WTC11 (cell line): ENCODE results near the gene CDK6. TPM values are rescaled to one million over a fixed set of nuclear protein-coding genes. Genes with fewer than 3 reads are reported as not detected.

ENCODE experiments used
- ATAC-seq: fragments of 200-7000 bp; cut with Tn5 transposase; 2 replicates; pipeline ENCODE4 v1.10.0; 2021; ENCODE audit warnings: mild to moderate bottlenecking, moderate library complexity
- CTCF ChIA-PET: fragments of 300-600 bp; sonication (Branson Sonifier 250); formaldehyde crosslinking; loops from one replicate; lab custom pipeline; 2021; ENCODE audit warnings: antibody characterized with exemption; lab: Charles Lee
- POLR2A ChIA-PET: fragments of 350-600 bp; sonication (Branson Sonifier 250); formaldehyde crosslinking; loops from one replicate; lab custom pipeline; 2021; ENCODE audit warnings: antibody characterized with exemption; lab: Charles Lee
- DNase-seq: peaks from one replicate; pipeline ENCODE4 v3.0.0; 2021; ENCODE audit warnings: low spot score
- H3K27ac Mint-ChIP-seq: 2 replicates; pipeline ENCODE4 v1.8.0; 2021; ENCODE audit warnings: mixed read lengths
- H3K27me3 Mint-ChIP-seq: 2 replicates; pipeline ENCODE4 v1.8.0; 2021; ENCODE audit warnings: low read depth, mild to moderate bottlenecking, moderate library complexity, mixed read lengths
- H3K36me3 Mint-ChIP-seq: 2 replicates; pipeline ENCODE4 v1.8.0; 2021; ENCODE audit warnings: mixed read lengths
- H3K4me1 Mint-ChIP-seq: 2 replicates; pipeline ENCODE4 v1.8.0; 2022; ENCODE audit warnings: mixed read lengths
- H3K4me3 Mint-ChIP-seq: 2 replicates; pipeline ENCODE4 v1.8.0; 2021; ENCODE audit warnings: mild to moderate bottlenecking, moderate library complexity, mixed read lengths
- H3K9me3 Mint-ChIP-seq: 2 replicates; pipeline ENCODE4 v1.8.0; 2021; ENCODE audit warnings: mixed read lengths
- AR ChIP-seq: fragments of 250-450 bp; sonication (Bioruptor Pico); IDR thresholded peaks from 2 replicates; pipeline ENCODE4 v1.9.0; 2021; ENCODE audit warnings: mild to moderate bottlenecking
- ATF2 ChIP-seq: sonication (generic); formaldehyde crosslinking; IDR thresholded peaks from 2 replicates; pipeline ENCODE4 v1.8.1; 2022; ENCODE audit warnings: low read depth, missing genetic modification reagents, borderline replicate concordance
- ATF3 ChIP-seq: sonication (generic); formaldehyde crosslinking; conservative IDR thresholded peaks from 2 replicates; pipeline ENCODE4 v1.8.1; 2022; ENCODE audit warnings: mild to moderate bottlenecking, missing genetic modification reagents
- CBFB ChIP-seq: sonication (generic); formaldehyde crosslinking; IDR thresholded peaks from 2 replicates; pipeline ENCODE4 v1.8.1; 2022; ENCODE audit warnings: mild to moderate bottlenecking, low read depth, missing genetic modification reagents
- ELF4 ChIP-seq: sonication (generic); formaldehyde crosslinking; IDR thresholded peaks from 2 replicates; pipeline ENCODE4 v1.8.1; 2022; ENCODE audit warnings: low read depth, mild to moderate bottlenecking, moderate library complexity, missing genetic modification reagents
- HMGA2 ChIP-seq: fragments of 250-450 bp; sonication (Bioruptor Pico); IDR thresholded peaks from 2 replicates; pipeline ENCODE4 v1.4.0; 2021; ENCODE audit warnings: mild to moderate bottlenecking, moderate library complexity
- KAT7 ChIP-seq: sonication (generic); formaldehyde crosslinking; IDR thresholded peaks from 2 replicates; pipeline ENCODE4 v1.8.1; 2023; ENCODE audit warnings: missing genetic modification reagents, mild to moderate bottlenecking, borderline replicate concordance
- NFATC4 ChIP-seq: fragments of 250-450 bp; sonication (Bioruptor Pico); IDR thresholded peaks from 2 replicates; pipeline ENCODE4 v1.9.0; 2021; ENCODE audit warnings: mild to moderate bottlenecking
- OVOL2 ChIP-seq: fragments of 250-450 bp; sonication (Bioruptor Pico); IDR thresholded peaks from 2 replicates; pipeline ENCODE4 v1.9.0; 2021; ENCODE audit warnings: mild to moderate bottlenecking, borderline replicate concordance
- SMAD4 ChIP-seq: sonication (generic); formaldehyde crosslinking; IDR thresholded peaks from 2 replicates; pipeline ENCODE4 v1.8.0; 2022; ENCODE audit warnings: mild to moderate bottlenecking, missing genetic modification reagents
- SOX15 ChIP-seq: fragments of 250-450 bp; sonication (Bioruptor Pico); IDR thresholded peaks from 2 replicates; pipeline ENCODE4 v1.9.0; 2021; ENCODE audit warnings: mild to moderate bottlenecking
- TCF7 ChIP-seq: sonication (generic); formaldehyde crosslinking; IDR thresholded peaks from 2 replicates; pipeline ENCODE4 v1.8.0; 2022; ENCODE audit warnings: mild to moderate bottlenecking, low read depth, missing genetic modification reagents, moderate library complexity
- TEAD1 ChIP-seq: sonication (generic); formaldehyde crosslinking; IDR thresholded peaks from 2 replicates; pipeline ENCODE4 v1.8.0; 2022; ENCODE audit warnings: mild to moderate bottlenecking, missing genetic modification reagents
- ZNF532 ChIP-seq: fragments of 250-450 bp; sonication (Bioruptor Pico); IDR thresholded peaks from 2 replicates; pipeline ENCODE4 v1.9.0; 2021; ENCODE audit warnings: mild to moderate bottlenecking, borderline replicate concordance
- total RNA-seq: library from RNA; stranded (reverse); gene quantifications from 3 replicates; pipeline ENCODE4 v1.2.3, GENCODE V29; 2021
- TF ChIP-seq, protein P1 (sequence below): sonication (generic); formaldehyde crosslinking; IDR thresholded peaks from 2 replicates; pipeline ENCODE4 v1.8.1; 2022; ENCODE audit warnings: missing genetic modification reagents, borderline replicate concordance
- TF ChIP-seq, protein P2 (sequence below): sonication (generic); formaldehyde crosslinking; IDR thresholded peaks from 2 replicates; pipeline ENCODE4 v1.8.0; 2023; ENCODE audit warnings: missing genetic modification reagents, mild to moderate bottlenecking, borderline replicate concordance
- TF ChIP-seq, protein P3 (sequence below): sonication (generic); formaldehyde crosslinking; IDR thresholded peaks from 2 replicates; pipeline ENCODE4 v1.8.0; 2023; ENCODE audit warnings: mild to moderate bottlenecking, missing genetic modification reagents

Gene CDK6
- total RNA-seq, 1 experiment from 2014 or later, result 47.2 TPM

DNA sequence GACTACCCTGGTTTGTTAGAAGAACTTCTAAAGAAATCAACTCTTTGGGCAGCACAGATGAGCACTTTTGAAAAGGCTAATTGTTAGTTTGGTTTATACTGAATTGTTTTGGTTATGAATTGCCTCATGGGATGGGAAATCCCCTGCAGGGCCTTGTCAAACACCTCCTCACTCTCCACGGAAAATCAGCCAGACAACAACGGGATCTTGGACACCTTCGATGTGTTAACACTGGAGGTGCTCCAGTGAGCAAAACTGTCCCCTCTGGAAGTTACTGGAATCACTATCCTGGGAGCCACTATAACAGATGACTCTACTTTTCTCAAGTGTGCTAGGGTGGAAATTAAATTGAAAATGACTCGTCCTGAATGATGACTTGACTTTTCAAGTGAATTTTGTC is 38.7 kb downstream of the CDK6 start:
- Mint-ChIP-seq H3K27me3 (no peaks in the 10 kb centered on the region), H3K36me3 (no peaks in the 10 kb centered on the region), H3K4me3 (no peak overlapping the region), H3K9me3 (no peaks in the 10 kb centered on the region), H3K4me1 (peaks cover 24% of the 10 kb centered on the region), H3K27ac (no peak overlapping the region)
- DNase-seq (no peak), ATAC-seq (peak; percentile 55)
- POLR2A ChIA-PET, result no interaction called here
- TF ChIP-seq SMAD4 (CRISPR knock-in tag) (no peak), KAT7 (CRISPR knock-in tag) (no peak), NFATC4 (no peak), AR (CRISPR knock-in tag) (no peak), ATF3 (CRISPR knock-in tag) (no peak), TEAD1 (no peak), CBFB (CRISPR knock-in tag) (no peak)
- TF ChIP-seq, protein P1, sequence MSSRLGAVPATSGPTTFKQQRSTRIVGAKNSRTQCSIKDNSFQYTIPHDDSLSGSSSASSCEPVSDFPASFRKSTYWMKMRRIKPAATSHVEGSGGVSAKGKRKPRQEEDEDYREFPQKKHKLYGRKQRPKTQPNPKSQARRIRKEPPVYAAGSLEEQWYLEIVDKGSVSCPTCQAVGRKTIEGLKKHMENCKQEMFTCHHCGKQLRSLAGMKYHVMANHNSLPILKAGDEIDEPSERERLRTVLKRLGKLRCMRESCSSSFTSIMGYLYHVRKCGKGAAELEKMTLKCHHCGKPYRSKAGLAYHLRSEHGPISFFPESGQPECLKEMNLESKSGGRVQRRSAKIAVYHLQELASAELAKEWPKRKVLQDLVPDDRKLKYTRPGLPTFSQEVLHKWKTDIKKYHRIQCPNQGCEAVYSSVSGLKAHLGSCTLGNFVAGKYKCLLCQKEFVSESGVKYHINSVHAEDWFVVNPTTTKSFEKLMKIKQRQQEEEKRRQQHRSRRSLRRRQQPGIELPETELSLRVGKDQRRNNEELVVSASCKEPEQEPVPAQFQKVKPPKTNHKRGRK (CRISPR knock-in tag), result no peak
- CTCF ChIA-PET, result no interaction called here

- ATAC-seq (no peak), DNase-seq (no peak)
- H3K36me3 Mint-ChIP-seq, result no peaks in the 10 kb centered on the region
- POLR2A ChIA-PET, result no interaction called here
- CTCF ChIA-PET, result no interaction called here
- peaks cover 24% of the 10 kb centered on the region for H3K4me1 Mint-ChIP-seq
- H3K4me3 Mint-ChIP-seq, result no peak overlapping the region
- no peak overlapping the region for H3K27ac Mint-ChIP-seq
- H3K27me3 Mint-ChIP-seq, result no peaks in the 10 kb centered on the region
- no peaks in the 10 kb centered on the region for H3K9me3 Mint-ChIP-seq
- TF ChIP-seq HMGA2 (CRISPR knock-in tag) (no peak), ELF4 (CRISPR knock-in tag) (no peak), TCF7 (CRISPR knock-in tag) (no peak), OVOL2 (CRISPR knock-in tag) (no peak), ZNF532 (no peak), SOX15 (CRISPR knock-in tag) (no peak), ATF2 (CRISPR knock-in tag) (no peak)
- TF ChIP-seq, protein P2, sequence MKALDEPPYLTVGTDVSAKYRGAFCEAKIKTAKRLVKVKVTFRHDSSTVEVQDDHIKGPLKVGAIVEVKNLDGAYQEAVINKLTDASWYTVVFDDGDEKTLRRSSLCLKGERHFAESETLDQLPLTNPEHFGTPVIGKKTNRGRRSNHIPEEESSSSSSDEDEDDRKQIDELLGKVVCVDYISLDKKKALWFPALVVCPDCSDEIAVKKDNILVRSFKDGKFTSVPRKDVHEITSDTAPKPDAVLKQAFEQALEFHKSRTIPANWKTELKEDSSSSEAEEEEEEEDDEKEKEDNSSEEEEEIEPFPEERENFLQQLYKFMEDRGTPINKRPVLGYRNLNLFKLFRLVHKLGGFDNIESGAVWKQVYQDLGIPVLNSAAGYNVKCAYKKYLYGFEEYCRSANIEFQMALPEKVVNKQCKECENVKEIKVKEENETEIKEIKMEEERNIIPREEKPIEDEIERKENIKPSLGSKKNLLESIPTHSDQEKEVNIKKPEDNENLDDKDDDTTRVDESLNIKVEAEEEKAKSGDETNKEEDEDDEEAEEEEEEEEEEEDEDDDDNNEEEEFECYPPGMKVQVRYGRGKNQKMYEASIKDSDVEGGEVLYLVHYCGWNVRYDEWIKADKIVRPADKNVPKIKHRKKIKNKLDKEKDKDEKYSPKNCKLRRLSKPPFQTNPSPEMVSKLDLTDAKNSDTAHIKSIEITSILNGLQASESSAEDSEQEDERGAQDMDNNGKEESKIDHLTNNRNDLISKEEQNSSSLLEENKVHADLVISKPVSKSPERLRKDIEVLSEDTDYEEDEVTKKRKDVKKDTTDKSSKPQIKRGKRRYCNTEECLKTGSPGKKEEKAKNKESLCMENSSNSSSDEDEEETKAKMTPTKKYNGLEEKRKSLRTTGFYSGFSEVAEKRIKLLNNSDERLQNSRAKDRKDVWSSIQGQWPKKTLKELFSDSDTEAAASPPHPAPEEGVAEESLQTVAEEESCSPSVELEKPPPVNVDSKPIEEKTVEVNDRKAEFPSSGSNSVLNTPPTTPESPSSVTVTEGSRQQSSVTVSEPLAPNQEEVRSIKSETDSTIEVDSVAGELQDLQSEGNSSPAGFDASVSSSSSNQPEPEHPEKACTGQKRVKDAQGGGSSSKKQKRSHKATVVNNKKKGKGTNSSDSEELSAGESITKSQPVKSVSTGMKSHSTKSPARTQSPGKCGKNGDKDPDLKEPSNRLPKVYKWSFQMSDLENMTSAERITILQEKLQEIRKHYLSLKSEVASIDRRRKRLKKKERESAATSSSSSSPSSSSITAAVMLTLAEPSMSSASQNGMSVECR (CRISPR knock-in tag), result no peak
- TF ChIP-seq, protein P3, sequence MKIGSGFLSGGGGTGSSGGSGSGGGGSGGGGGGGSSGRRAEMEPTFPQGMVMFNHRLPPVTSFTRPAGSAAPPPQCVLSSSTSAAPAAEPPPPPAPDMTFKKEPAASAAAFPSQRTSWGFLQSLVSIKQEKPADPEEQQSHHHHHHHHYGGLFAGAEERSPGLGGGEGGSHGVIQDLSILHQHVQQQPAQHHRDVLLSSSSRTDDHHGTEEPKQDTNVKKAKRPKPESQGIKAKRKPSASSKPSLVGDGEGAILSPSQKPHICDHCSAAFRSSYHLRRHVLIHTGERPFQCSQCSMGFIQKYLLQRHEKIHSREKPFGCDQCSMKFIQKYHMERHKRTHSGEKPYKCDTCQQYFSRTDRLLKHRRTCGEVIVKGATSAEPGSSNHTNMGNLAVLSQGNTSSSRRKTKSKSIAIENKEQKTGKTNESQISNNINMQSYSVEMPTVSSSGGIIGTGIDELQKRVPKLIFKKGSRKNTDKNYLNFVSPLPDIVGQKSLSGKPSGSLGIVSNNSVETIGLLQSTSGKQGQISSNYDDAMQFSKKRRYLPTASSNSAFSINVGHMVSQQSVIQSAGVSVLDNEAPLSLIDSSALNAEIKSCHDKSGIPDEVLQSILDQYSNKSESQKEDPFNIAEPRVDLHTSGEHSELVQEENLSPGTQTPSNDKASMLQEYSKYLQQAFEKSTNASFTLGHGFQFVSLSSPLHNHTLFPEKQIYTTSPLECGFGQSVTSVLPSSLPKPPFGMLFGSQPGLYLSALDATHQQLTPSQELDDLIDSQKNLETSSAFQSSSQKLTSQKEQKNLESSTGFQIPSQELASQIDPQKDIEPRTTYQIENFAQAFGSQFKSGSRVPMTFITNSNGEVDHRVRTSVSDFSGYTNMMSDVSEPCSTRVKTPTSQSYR (CRISPR knock-in tag), result no peak
Observed at GRCh38 chr7:92797284-92797683, 39.1 kb downstream of the CDK6 start.
